H1 (cell line): ENCODE measurements around the gene CD7. TPM values are rescaled to one million over a fixed set of nuclear protein-coding genes. Genes with fewer than 3 reads are reported as not detected.

Experiments
- CTCF ChIA-PET: fragments of 300-600 bp; sonication (Branson Sonifier 250); formaldehyde crosslinking; loops from one replicate; lab custom pipeline; 2021; ENCODE audit not compliant: partially characterized antibody; lab: Charles Lee
- POLR2A ChIA-PET: fragments of 300-600 bp; sonication (Branson Sonifier 250); formaldehyde crosslinking; loops from one replicate; lab custom pipeline; 2021; ENCODE audit warnings: inconsistent platforms; ENCODE audit not compliant: partially characterized antibody; lab: Charles Lee
- DNase-seq, 2 experiments: peaks; one replicate each; pipeline versions ENCODE4 v3.0.0 to v3.0.0-alpha.2; 2010 to 2022; ENCODE audit warnings: low spot score in 2 of 2, low read depth in 1 of 2, mixed read lengths in 1 of 2
- FAIRE-seq: peaks from 2 replicates; lab custom pipeline; 2011; peaks lifted over from hg19 to GRCh38; lab: Jason Lieb, UNC
- H2AFZ ChIP-seq: 2 replicates; pipeline ENCODE4 v1.8.1; 2012; ENCODE audit warnings: low read length, inconsistent platforms
- H2AK5ac ChIP-seq: 2 replicates; pipeline ENCODE4 v1.6.1; 2013; ENCODE audit warnings: low read depth, low read length
- H2BK120ac ChIP-seq: replicated peaks from 2 replicates; pipeline ENCODE3; 2013; ENCODE audit warnings: low read depth, low read length, inconsistent platforms
- H2BK12ac ChIP-seq: 2 replicates; pipeline ENCODE4 v1.6.1; 2013; ENCODE audit warnings: low read depth, low read length
- H2BK15ac ChIP-seq: 2 replicates; pipeline ENCODE4 v1.6.1; 2013; ENCODE audit warnings: low read length
- H2BK20ac ChIP-seq: 2 replicates; pipeline ENCODE4 v1.6.1; 2013; ENCODE audit warnings: low read length
- H2BK5ac ChIP-seq: 2 replicates; pipeline ENCODE4 v1.6.1; 2013; ENCODE audit warnings: low read depth, low read length
- H3K14ac ChIP-seq: 2 replicates; pipeline ENCODE4 v1.6.1; 2013; ENCODE audit warnings: inconsistent platforms; ENCODE audit not compliant: insufficient read length
- H3K18ac ChIP-seq: 2 replicates; pipeline ENCODE4 v1.6.1; 2013; ENCODE audit warnings: low read length; ENCODE audit errors: extremely low read depth
- H3K23ac ChIP-seq: 2 replicates; pipeline ENCODE4 v1.6.1; 2013; ENCODE audit warnings: inconsistent platforms; ENCODE audit not compliant: insufficient read length
- H3K23me2 ChIP-seq: 2 replicates; pipeline ENCODE4 v1.6.1; 2013; ENCODE audit warnings: low read depth, low read length
- H3K27ac ChIP-seq: 2 replicates; pipeline ENCODE4 v1.6.1; 2011; ENCODE audit warnings: low read depth, low read length, inconsistent platforms
- H3K27me3 ChIP-seq, 4 experiments: replicated peaks in 1 of 4; 1 replicate in 1 of 4; 2 replicates in 3 of 4; pipeline versions ENCODE4 v1.6.1 to v1.8.1; 2011 to 2013; ENCODE audit warnings: low read length in 3 of 4, mild to moderate bottlenecking in 3 of 4, inconsistent platforms in 2 of 4, mixed read lengths in 2 of 4, moderate library complexity in 1 of 4; ENCODE audit not compliant: control insufficient read depth in 3 of 4, insufficient read depth in 3 of 4; ENCODE audit errors: extremely low read depth in 1 of 4
- H3K36me3 ChIP-seq, 4 experiments: 2 replicates each; pipeline versions ENCODE4 v1.6.1 to v1.8.1; 2011 to 2013; ENCODE audit warnings: mild to moderate bottlenecking in 4 of 4, low read length in 3 of 4, moderate library complexity in 2 of 4, control low read depth in 1 of 4, inconsistent platforms in 1 of 4; ENCODE audit not compliant: insufficient read depth in 4 of 4, control insufficient read depth in 2 of 4
- H3K4ac ChIP-seq: replicated peaks from 2 replicates; pipeline ENCODE3; 2013; ENCODE audit warnings: low read length, low read depth, mixed read lengths, inconsistent platforms; ENCODE audit not compliant: insufficient read length
- H3K4me1 ChIP-seq, 4 experiments: replicated peaks in 1 of 4; 1 replicate in 1 of 4; 2 replicates in 3 of 4; pipeline versions ENCODE4 v1.6.1 to v1.8.1; 2011 to 2013; ENCODE audit warnings: low read length in 3 of 4, inconsistent platforms in 2 of 4, mixed read lengths in 1 of 4; ENCODE audit not compliant: insufficient read depth in 4 of 4, control insufficient read depth in 3 of 4
- H3K4me2 ChIP-seq, 2 experiments: 2 replicates each; pipeline versions ENCODE4 v1.6.1 to v1.8.1; 2011 to 2013; ENCODE audit warnings: low read depth in 2 of 2, low read length in 2 of 2, control low read depth in 1 of 2, inconsistent platforms in 1 of 2, mild to moderate bottlenecking in 1 of 2; ENCODE audit not compliant: insufficient read depth in 1 of 2
- H3K4me3 ChIP-seq, 4 experiments: fragments of 200-600, 300-600 bp in 1 of 4; sonication (generic), shearing (Covaris generic), sonication (Bioruptor Twin) in 1 of 4; 2 replicates each; pipeline versions ENCODE4 v1.5.1 to v1.8.1; 2011 to 2016; ENCODE audit warnings: low read length in 4 of 4, low read depth in 3 of 4, control low read depth in 2 of 4, inconsistent platforms in 2 of 4, mild to moderate bottlenecking in 2 of 4, mixed read lengths in 1 of 4, moderate library complexity in 1 of 4; ENCODE audit not compliant: insufficient read depth in 2 of 4; ENCODE audit errors: extremely low read depth in 1 of 4
- H3K56ac ChIP-seq: replicated peaks from 2 replicates; pipeline ENCODE3; 2013; ENCODE audit warnings: low read depth, mild to moderate bottlenecking, mixed read lengths, low read length, inconsistent platforms; ENCODE audit not compliant: insufficient read length
- H3K79me1 ChIP-seq: 2 replicates; pipeline ENCODE4 v1.6.1; 2013; ENCODE audit warnings: low read depth, low read length, control low read depth
- H3K79me2 ChIP-seq, 2 experiments: 2 replicates each; pipeline versions ENCODE4 v1.6.1 to v1.8.1; 2012 to 2013; ENCODE audit warnings: low read length in 2 of 2, mild to moderate bottlenecking in 2 of 2, inconsistent platforms in 1 of 2; ENCODE audit not compliant: insufficient read depth in 2 of 2, control insufficient read depth in 1 of 2
- H3K9ac ChIP-seq, 4 experiments: replicated peaks in 1 of 4; 1 replicate in 1 of 4; 2 replicates in 3 of 4; pipeline versions ENCODE4 v1.6.1 to v1.8.1; 2011 to 2013; ENCODE audit warnings: low read depth in 3 of 4, low read length in 3 of 4, control low read depth in 2 of 4, mild to moderate bottlenecking in 2 of 4, moderate library complexity in 2 of 4, inconsistent platforms in 1 of 4; ENCODE audit errors: extremely low read depth in 1 of 4
- H3K9me3 ChIP-seq, 2 experiments: 2 replicates each; pipeline versions ENCODE4 v1.6.1 to v1.8.1; 2012 to 2013; ENCODE audit warnings: mild to moderate bottlenecking in 2 of 2, moderate library complexity in 2 of 2, control low read depth in 1 of 2, inconsistent platforms in 1 of 2, low read depth in 1 of 2, low read length in 1 of 2, mixed read lengths in 1 of 2; ENCODE audit not compliant: insufficient read depth in 2 of 2
- H4K20me1 ChIP-seq, 2 experiments: replicated peaks in 1 of 2; 2 replicates each; pipeline versions ENCODE3 to v1.8.1; 2011 to 2013; ENCODE audit warnings: inconsistent platforms in 2 of 2, low read length in 2 of 2, mild to moderate bottlenecking in 1 of 2; ENCODE audit not compliant: insufficient read depth in 2 of 2, control insufficient read depth in 1 of 2
- H4K5ac ChIP-seq: 2 replicates; pipeline ENCODE4 v1.6.1; 2013; ENCODE audit warnings: low read length, low read depth, mixed read lengths, inconsistent platforms; ENCODE audit not compliant: insufficient read length
- H4K8ac ChIP-seq: 2 replicates; pipeline ENCODE4 v1.8.0; 2013; ENCODE audit warnings: mild to moderate bottlenecking, moderate library complexity, low read length, inconsistent platforms; ENCODE audit not compliant: insufficient read depth; ENCODE audit errors: extremely low read depth
- H4K91ac ChIP-seq: replicated peaks from 2 replicates; pipeline ENCODE3; 2013; ENCODE audit warnings: low read length, mixed read lengths, inconsistent platforms; ENCODE audit not compliant: insufficient read length
- CHD2 ChIP-seq: IDR thresholded peaks from 2 replicates; pipeline ENCODE4 v1.6.1; 2012; ENCODE audit warnings: low read length, improper control_type of control experiment
- HDAC2 ChIP-seq, 2 experiments: fragments of 300-600 bp in 1 of 2; sonication (generic) in 1 of 2; IDR thresholded peaks; 2 replicates each; pipeline ENCODE4 v1.6.1; 2011 to 2012; ENCODE audit warnings: low read depth in 2 of 2, low read length in 2 of 2, mild to moderate bottlenecking in 2 of 2, moderate library complexity in 2 of 2, borderline replicate concordance in 1 of 2, inconsistent platforms in 1 of 2
- HDAC6 ChIP-seq: IDR thresholded peaks from one replicate; pipeline ENCODE4 v1.7.1; 2012; ENCODE audit warnings: low read depth, mild to moderate bottlenecking, inconsistent platforms, low read length, moderate library complexity
- RBBP5 ChIP-seq: IDR thresholded peaks from 2 replicates; pipeline ENCODE4 v1.7.1; 2012; ENCODE audit warnings: low read depth, mild to moderate bottlenecking, inconsistent platforms, low read length, moderate library complexity, borderline replicate concordance
- WGBS, 2 experiments: shearing (Covaris generic) in 1 of 2; methylation state at CpG; one replicate each; pipeline versions ENCODE4 v1.1.6 to v1.1.7; 2013 to 2015; ENCODE audit warnings: low lambda C conversion rate in 2 of 2, mixed read lengths in 2 of 2, inconsistent platforms in 1 of 2, low coverage in 1 of 2, missing lambda C conversion rate in 1 of 2; ENCODE audit not compliant: insufficient replicate concordance in 2 of 2, insufficient coverage in 1 of 2, insufficient read length in 1 of 2; ENCODE audit errors: extremely low coverage in 1 of 2, missing lambda C conversion rate in 1 of 2; 5-methylcytosine and 5-hydroxymethylcytosine counted together
- polyA plus RNA-seq, 7 experiments: library from polyadenylated mRNA; depleted of rRNA in 3 of 7; stranded (reverse) in 5 of 7; unstranded in 2 of 7; fragments of >200 nt in 5 of 7; fragments of 200-250 nt in 2 of 7; gene quantifications; 1 replicate in 5 of 7; 2 replicates in 1 of 7; 4 replicates in 1 of 7; pipeline versions ENCODE4 v1.2.1 to v1.2.3, GENCODE V29; 2011 to 2013; ENCODE audit warnings: missing spikeins in 2 of 7, mixed read lengths in 2 of 7
- total RNA-seq: library from RNA; stranded (reverse); fragmentation: NEBNext Ultra II Directional; extraction: Animal tissue kit (Norgen Biotek cat#: 25700); gene quantifications from 2 replicates; pipeline ENCODE4 v1.2.1, GENCODE V29; 2021

Gene CD7
- total and polyA plus RNA-seq, 2 of the 8 experiments (the other 6 are each of a cell fraction or from before 2014, with no cell fraction given) = 0.83 to 0.86 TPM

DNA sequence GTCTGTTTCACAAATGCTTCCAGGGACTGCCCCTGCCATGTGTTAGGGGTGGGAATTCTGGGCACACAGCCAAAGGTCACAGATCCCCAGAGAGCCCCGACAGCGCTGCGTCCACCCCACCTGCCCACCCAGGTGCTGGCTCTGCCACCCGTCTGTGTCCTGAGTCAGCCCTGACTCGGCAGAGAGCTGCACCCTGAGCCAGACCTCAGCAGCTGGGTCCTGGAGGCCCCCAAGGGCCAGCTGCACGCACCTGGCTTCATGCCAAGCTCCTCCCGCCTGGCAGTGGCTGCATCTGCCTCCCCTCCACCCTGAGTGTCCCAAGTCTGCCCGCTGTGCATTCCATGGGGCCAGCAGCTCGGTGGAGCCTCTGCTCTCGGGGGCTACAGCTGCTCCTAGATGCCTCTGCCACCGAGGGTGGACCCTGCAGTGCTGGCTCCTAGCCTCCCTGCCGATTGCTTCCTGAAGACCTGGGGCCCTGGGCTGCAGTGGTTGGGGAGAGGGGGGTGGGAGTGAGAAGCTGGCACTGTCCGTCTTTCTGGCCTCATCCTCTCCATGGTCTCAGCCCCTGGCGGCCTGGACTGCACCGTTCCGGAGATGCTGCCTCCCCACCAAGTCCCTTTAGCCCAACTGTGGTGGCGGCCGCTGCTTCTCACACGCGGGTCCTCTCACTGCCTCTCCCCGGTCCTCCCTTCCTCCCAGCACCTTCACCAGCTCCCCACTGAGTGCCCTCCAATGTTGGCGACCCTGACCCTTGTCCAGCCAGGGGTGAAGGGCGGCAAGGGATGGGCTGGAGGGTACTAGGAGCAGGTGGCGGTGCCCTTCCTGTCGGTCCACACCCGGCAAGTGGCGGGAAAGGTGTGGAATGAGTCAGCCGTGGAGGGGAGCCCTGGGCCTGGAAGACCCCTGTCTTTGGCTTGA lies 13.2 kb upstream of the CD7 start:
- Histone ChIP-seq H3K4me1 (peaks cover 0 to 36% (median 24%) of the 10 kb centered on the region in 4 experiments; a peak in 6 of 7 replicates), H4K20me1 (peaks cover 0 to 2% of the 10 kb centered on the region in 2 experiments), H3K4ac (no peak overlapping the region), H2AFZ (no peak overlapping the region), H4K91ac (no peak overlapping the region), H2BK5ac (no peak overlapping the region), H2AK5ac (no peak overlapping the region), H3K79me1 (no peaks in the 10 kb centered on the region), H3K4me2 (no peak overlapping the region), H3K23me2 (peaks cover 8% of the 10 kb centered on the region), H2BK12ac (no peak overlapping the region), H3K4me3 (no peak overlapping the region), H3K79me2 (no peaks in the 10 kb centered on the region), H3K9ac (no peak overlapping the region), H3K36me3 (no peaks in the 10 kb centered on the region), H3K9me3 (no peaks in the 10 kb centered on the region), H3K23ac (no peak overlapping the region), H3K27ac (no peak overlapping the region), H3K27me3 (peaks cover 28 to 52% (median 48%) of the 10 kb centered on the region in 4 experiments), H3K18ac (no peak overlapping the region), H4K5ac (no peak overlapping the region), H3K14ac (no peak overlapping the region), H2BK120ac (no peak overlapping the region), H4K8ac (no peak overlapping the region), H2BK15ac (no peak overlapping the region), H3K56ac (no peak overlapping the region), H2BK20ac (no peak overlapping the region)
- DNase-seq (no peak), FAIRE-seq (no peak)
- POLR2A ChIA-PET = no interaction called here
- 83% methylated on average over 24 of the region's 28 CpGs; no CpG with 5 or more reads in 1 of the 2 experiments for WGBS, 2 experiments
- CTCF ChIA-PET = interaction anchor here (0.6 to 1.9 kb wide), 6 partner anchors 9 to 79 kb away, joined by 3 to 9 read pairs (median 4); partner anchors contain the start of gene CD7
- no peak for TF ChIP-seq CHD2
- TF ChIP-seq RBBP5 = no peak
- TF ChIP-seq HDAC6 = no peak
- no peak for TF ChIP-seq HDAC2 (IDR thresholded peaks at IDR 0.05; ENCODE audit: borderline replicate concordance in 1 of 2, low read depth in 2 of 2, low read length in 2 of 2)
